ENCODE data around the gene NGLY1.

GRCh38 chr3:25695731-25696420 is 87.4 kb downstream of the NGLY1 start:
- TF ChIP-seq MAX (IDR thresholded peaks at IDR 0.05) (no peak), EP300 (IDR thresholded peaks at IDR 0.05; ENCODE audit: borderline replicate concordance) (no peak), TEAD4 (IDR thresholded peaks at IDR 0.05) (no peak)

Data from Ishikawa (cell line).